Mesenteric fat pad (tissue), 1 donor: ENCODE results near the gene STAT5B. TPM values are rescaled to one million over a fixed set of nuclear protein-coding genes. Genes with fewer than 3 reads are reported as not detected.
"Not testable (repeated sequence)": the region's sequence is repeated elsewhere in the genome, so short reads cannot be mapped to it uniquely, and the experiment has no call there.

ENCODE experiments used
- DNase-seq: peaks from one replicate; pipeline ENCODE4 v3.0.0-alpha.2; 2020; ENCODE audit warnings: low spot score
- total RNA-seq: library from RNA; stranded (reverse); fragmentation: NEBNext Ultra II Directional; extraction: Animal tissue kit (Norgen Biotek cat#: 25700); gene quantifications from one replicate; pipeline ENCODE4 v1.2.1, GENCODE V29; 2021
- donor health status: DM: yes; HTN: yes; CAD: no.

Gene STAT5B
- total RNA-seq, 1 donor from 2014 or later = 106 TPM

- no peak for DNase-seq
These were observed 78.5 kb downstream of the STAT5B start for GRCh38 chr17:42197564-42198156.

- DNase-seq = peak; percentile 93
These were observed 82.0 kb downstream of the STAT5B start, which contains the start of gene GHDC for GRCh38 chr17:42193969-42194899. TSS of gene GHDC (minus strand) at chr17:42194494. CDS start at chr17:42193581, 913 bp downstream.

- no peak for DNase-seq
These were observed 82.8 kb downstream of the STAT5B start for GRCh38 chr17:42193216-42193968.

- no peak for DNase-seq
These were observed 83.7 kb downstream of the STAT5B start for GRCh38 chr17:42192189-42193126.

- DNase-seq = no peak
These were observed 84.9 kb downstream of the STAT5B start for GRCh38 chr17:42191275-42191608.

- DNase-seq = no peak
These were observed 85.5 kb downstream of the STAT5B start for GRCh38 chr17:42190491-42191274.

GRCh38 chr17:42189651-42189965, 86.6 kb downstream of the STAT5B start:
- no peak for DNase-seq

- no peak for DNase-seq
These were observed 87.2 kb downstream of the STAT5B start for GRCh38 chr17:42188749-42189650.

GRCh38 chr17:42187833-42188232, 88.4 kb downstream of the STAT5B start:
- DNase-seq = no peak

GRCh38 chr17:42186191-42186590, 90.0 kb downstream of the STAT5B start:
- not testable (repeated sequence) for DNase-seq

GRCh38 chr17:42185621-42185930, 90.6 kb downstream of the STAT5B start:
- DNase-seq = no peak

- no peak for DNase-seq
These were observed 91.2 kb downstream of the STAT5B start, which contains the start of gene HCRT for GRCh38 chr17:42184713-42185620. TSS of gene HCRT (minus strand) at chr17:42185452. CDS start at chr17:42185365, 87 bp downstream.

GRCh38 chr17:42183741-42184711, 92.2 kb downstream of the STAT5B start:
- DNase-seq = peak; percentile 95

- DNase-seq = no peak
These were observed 93.1 kb downstream of the STAT5B start for GRCh38 chr17:42182927-42183734.

- no peak for DNase-seq
These were observed 94.4 kb downstream of the STAT5B start for GRCh38 chr17:42181851-42182207.
